ENCODE measurements around the gene LMO2. TPM values are rescaled to one million over a fixed set of nuclear protein-coding genes. Genes with fewer than 3 reads are reported as not detected.

Gene LMO2
- total RNA-seq = 0.64 and 0.96 TPM in 2 replicates

GRCh38 chr11:33891714-33892327, at the start of gene LMO2:
Gene LMO2 (minus strand): TSS chr11:33892076. CDS start chr11:33869716, 22,360 bp downstream.

Other genes with a start within 250 kb of the LMO2 start
- not detected in 2 replicates for gene C11orf91, start 191.2 kb downstream of the LMO2 start, total RNA-seq
- 186 and 351 TPM in 2 replicates for gene CD59, start 155.7 kb downstream of the LMO2 start, total RNA-seq
- 36.9 and 38.4 TPM in 2 replicates for gene FBXO3, start 117.6 kb downstream of the LMO2 start, total RNA-seq
- 128 and 159 TPM in 2 replicates for gene CAPRIN1, start 159.7 kb upstream of the LMO2 start, total RNA-seq
- gene NAT10, start 213.6 kb upstream of the LMO2 start, total RNA-seq = 17.9 and 21.2 TPM in 2 replicates

Data from tracheal epithelial cell (primary cell).